GM12864 (cell line): ENCODE measurements around the gene ADGRG1.

Experiments used
- DNase-seq: peaks from one replicate; pipeline ENCODE4 v3.0.0-alpha.2; 2011; ENCODE audit warnings: low read depth
- H3K4me3 ChIP-seq: 2 replicates; pipeline ENCODE4 v1.5.1; 2011; ENCODE audit warnings: mild to moderate bottlenecking, low read depth, low read length, control low read depth
- CTCF ChIP-seq: IDR thresholded peaks from 2 replicates; pipeline ENCODE4 v1.5.1; 2011; ENCODE audit warnings: low read depth, mild to moderate bottlenecking, moderate library complexity, low read length, control low read depth, inconsistent platforms; ENCODE audit errors: missing control alignments

Gene ADGRG1

GRCh38 chr16:57624806-57625500 is 3.5 kb upstream of the ADGRG1 start:
- no peak for DNase-seq
- TF ChIP-seq CTCF: no peak
- no peak overlapping the region for H3K4me3 ChIP-seq

DNA sequence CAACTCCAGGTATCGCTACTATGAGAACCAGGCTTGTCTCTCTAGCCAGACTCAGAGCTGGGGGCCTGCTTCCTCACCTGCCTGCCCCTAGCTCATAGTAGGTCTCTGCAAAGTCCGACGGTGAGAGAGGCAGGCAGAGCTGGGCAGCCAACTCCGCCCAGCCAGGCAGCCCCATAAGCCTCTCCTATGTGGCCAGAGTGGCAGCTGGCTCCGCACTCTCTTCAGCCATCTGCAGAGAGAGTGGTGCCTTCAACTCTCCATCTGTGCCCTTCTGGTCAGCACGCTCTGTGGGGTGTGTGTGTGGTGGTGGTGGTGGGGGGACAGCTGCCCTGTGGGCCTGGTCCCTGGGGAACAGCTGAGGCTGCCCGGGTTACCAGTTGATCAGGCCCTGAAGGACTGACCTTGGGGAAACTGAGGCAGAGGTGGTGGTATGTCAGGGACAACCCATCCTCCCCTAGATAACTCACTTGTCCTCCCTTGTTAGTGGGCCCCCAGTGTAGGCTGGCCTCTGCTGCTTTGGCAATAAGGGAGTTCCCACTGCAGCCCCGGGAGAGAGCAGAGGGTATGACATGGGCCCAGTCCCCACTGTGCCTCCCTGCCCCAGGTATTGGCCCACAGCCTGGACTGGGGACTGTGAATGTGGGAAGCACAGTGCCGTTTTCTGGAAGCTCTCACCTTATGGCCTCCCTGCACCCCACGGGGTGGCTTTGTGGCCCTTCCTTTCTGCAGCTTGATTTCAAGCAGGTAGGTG is 1.8 kb upstream of the ADGRG1 start:
- no peak for TF ChIP-seq CTCF
- no peak overlapping the region for H3K4me3 ChIP-seq
- DNase-seq: no peak

- H3K4me3 ChIP-seq: no peak overlapping the region
- DNase-seq: no peak
These were observed 1.1 kb upstream of the ADGRG1 start for GRCh38 chr16:57627184-57627871.

DNA sequence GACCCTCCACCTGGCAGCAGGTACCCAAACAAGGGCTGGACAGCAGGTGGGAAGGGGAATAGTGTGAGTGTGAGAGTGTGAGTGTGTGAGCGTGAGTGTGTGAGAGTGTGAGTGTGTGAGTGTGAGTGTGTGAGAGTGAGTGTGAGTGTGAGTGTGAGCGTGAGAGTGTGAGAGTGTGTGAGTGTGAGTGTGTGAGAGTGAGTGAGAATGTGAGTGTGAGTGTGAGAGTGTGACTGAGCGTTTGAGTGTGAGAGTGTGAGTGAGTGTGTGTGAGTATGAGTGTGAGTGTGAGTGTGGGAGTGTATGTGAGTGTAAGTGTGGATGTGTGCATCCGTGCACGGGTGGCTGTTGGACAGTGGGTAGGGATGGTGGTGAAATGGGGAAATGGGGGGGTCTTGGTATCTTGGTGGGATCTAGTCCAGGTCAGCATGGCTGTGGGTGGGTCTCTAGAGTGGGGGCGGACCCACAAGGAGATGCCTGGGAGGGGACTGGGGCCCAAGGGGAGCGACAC is 408 bp downstream of the ADGRG1 start:
- TF ChIP-seq CTCF: no peak
- DNase-seq: no peak
- H3K4me3 ChIP-seq: no peak overlapping the region

More at GRCh38 chr16:57627184-57627871, 1.1 kb upstream of the ADGRG1 start:
- no peak for TF ChIP-seq CTCF

GRCh38 chr16:57629516-57630406 is 1.3 kb downstream of the ADGRG1 start:
- DNase-seq: no peak
- TF ChIP-seq CTCF: no peak
- no peak overlapping the region for H3K4me3 ChIP-seq

GRCh38 chr16:57630407-57630797 is 2.0 kb downstream of the ADGRG1 start:
- DNase-seq: no peak
- TF ChIP-seq CTCF: no peak
- no peak overlapping the region for H3K4me3 ChIP-seq
